KOPT-K1 (cell line): Measurements from ENCODE around the gene SEMA4G.
"Not testable (repeated sequence)": the region's sequence is repeated elsewhere in the genome, so short reads cannot be mapped to it uniquely, and the experiment has no call there.

Experiments
- H3K27ac ChIP-seq: fragments of 200-600 bp; sonication (generic); 2 replicates; pipeline ENCODE4 v1.5.1; 2016; ENCODE audit warnings: antibody characterized with exemption, mild to moderate bottlenecking, low read depth, low read length; ENCODE audit not compliant: poor library complexity, severe bottlenecking
- H3K36me3 ChIP-seq: fragments of 200-600 bp; sonication (generic); 2 replicates; pipeline ENCODE4 v1.5.1; 2017; ENCODE audit warnings: antibody characterized with exemption, mild to moderate bottlenecking, low read length, moderate library complexity; ENCODE audit not compliant: insufficient read depth
- H3K9me3 ChIP-seq: fragments of 200-600 bp; sonication (generic); 2 replicates; pipeline ENCODE4 v1.5.1; 2017; ENCODE audit warnings: antibody characterized with exemption, low read length, mild to moderate bottlenecking; ENCODE audit not compliant: insufficient read depth, poor library complexity, severe bottlenecking

The SEMA4G gene

DNA sequence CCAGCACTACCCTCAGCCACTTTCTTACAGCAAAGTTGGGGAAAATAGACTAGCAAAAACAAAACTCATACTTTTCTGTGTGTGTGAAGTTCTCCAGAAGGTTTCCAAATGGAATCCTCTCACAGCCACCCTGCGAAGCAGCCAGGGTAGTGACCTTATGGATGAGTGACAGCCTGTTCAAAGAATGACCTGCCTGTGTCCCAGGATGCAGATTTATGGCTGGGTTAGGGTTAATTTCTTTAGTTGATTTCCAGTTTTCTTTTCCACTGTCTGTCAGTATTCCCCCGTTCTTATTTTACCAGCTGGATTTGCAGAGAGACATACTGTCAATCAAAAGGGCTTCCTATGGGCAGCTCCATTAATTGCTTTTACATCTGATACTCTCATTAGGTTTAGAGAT is 2.4 kb upstream of the SEMA4G start:
- Histone ChIP-seq H3K9me3 (no peaks in the 10 kb centered on the region), H3K27ac (no peak overlapping the region), H3K36me3 (peaks cover 55% of the 10 kb centered on the region)

GRCh38 chr10:100967332-100967731 is 2.0 kb upstream of the SEMA4G start:
- no peak overlapping the region for H3K27ac ChIP-seq
- no peaks in the 10 kb centered on the region for H3K9me3 ChIP-seq
- H3K36me3 ChIP-seq = peaks cover 50% of the 10 kb centered on the region

GRCh38 chr10:100968062-100968736 is 1.1 kb upstream of the SEMA4G start:
- no peak overlapping the region for H3K27ac ChIP-seq
- peaks cover 42% of the 10 kb centered on the region for H3K36me3 ChIP-seq
- no peaks in the 10 kb centered on the region for H3K9me3 ChIP-seq

DNA sequence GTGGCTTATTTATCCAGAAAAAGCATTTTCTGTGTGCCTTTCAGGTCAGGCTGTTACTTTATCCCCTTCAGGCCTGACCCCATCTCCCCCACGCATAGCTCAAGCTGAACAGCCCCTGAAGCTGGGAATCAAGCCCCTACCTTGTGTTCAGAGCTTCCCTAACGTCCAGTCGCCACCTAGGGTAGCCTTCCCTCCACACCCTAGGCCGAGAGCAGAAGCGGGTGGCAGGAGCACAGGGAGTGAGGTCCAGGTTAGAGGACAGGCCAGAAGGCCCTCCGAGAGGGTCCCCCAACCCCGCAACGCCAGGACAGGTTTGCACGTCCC is 479 bp upstream of the SEMA4G start:
- Histone ChIP-seq H3K9me3 (no peaks in the 10 kb centered on the region), H3K27ac (no peak overlapping the region), H3K36me3 (peaks cover 35% of the 10 kb centered on the region)

DNA sequence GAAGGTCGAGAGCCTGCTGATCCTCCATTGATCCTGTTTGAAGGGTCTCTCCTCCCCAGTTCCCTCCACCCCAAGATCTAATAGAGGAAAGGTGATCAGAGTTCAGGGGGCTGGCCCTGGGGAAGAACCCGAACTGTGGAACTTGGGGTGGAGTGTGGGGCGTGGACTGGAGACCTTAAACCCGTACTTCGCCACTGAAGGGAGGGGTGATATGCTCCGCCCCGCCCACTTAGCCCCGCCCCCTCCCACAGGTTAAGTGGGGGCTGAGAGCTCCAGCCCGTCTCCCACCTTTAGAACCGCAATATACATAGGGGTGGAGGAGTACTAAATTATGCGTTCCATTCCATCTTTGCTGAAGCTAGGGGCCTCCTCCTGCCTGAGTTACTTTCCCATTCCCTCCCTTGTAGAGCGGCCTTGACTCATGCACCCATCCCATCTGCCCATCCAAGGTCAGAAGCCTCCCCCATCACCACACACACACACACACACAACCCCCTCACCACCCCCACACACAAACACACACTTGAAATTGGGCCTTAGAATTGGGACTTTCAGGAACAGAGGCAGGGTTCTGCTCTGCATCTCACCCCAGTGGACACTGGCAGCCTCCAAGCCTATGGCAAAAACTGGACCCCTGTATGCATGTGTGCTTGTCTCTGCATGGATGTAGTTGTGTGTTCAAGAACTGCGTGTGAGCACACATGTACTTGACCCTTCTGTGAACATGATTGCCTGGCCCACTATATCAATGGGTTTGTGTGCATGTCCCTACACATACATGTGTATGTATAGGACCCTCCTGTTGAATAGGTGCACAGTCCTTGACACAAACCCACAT is 991 bp downstream of the SEMA4G start:
- H3K27ac ChIP-seq = no peak overlapping the region

DNA sequence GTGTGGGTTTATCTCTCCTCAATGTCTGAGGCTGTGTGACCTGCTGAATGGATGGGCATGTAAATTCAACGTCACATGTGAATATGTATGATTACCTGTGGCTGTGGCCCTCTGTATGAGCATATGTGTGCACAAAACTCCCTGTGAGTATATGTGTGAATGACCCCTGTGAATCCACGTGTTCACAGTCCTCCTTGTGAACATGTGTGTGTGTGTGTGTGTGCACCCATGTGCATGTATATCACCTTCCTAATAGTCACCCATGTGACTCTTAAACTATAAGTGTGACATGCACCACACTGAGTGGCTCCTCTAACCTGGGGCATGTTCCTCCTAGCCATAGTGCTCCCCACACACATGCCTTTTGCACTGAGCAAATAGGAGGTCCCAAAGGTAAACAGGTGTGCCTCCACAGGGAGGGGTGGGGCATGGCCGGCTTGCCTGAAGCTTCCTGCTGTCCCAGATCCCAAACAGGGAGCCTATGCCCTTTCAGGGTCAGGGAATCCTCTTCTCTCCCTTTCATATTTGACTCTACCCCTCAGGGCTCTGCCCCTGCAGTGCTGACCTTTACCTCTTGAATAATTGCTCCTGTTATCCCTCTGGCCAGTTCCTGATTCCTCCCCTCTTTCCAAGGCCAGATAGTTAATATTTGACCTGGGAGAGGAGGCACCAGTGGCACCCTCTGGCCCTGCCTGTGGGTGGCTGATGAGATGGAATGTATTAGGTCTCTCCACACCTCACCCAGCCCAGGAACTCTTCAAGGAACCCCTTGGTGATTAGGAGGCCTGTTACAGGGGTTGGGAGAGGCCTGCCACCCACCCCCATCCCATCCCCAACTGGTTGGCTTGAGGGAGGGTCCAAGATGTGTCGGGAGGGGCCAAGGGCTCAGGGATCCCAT is 1.9 kb downstream of the SEMA4G start:
- Histone ChIP-seq H3K9me3 (no peaks in the 10 kb centered on the region), H3K27ac (no peak overlapping the region), H3K36me3 (peaks cover 13% of the 10 kb centered on the region)

More for the DNA sequence above, 991 bp downstream of the SEMA4G start:
- peaks cover 22% of the 10 kb centered on the region for H3K36me3 ChIP-seq
- no peaks in the 10 kb centered on the region for H3K9me3 ChIP-seq

GRCh38 chr10:100972115-100972903 is 3.0 kb downstream of the SEMA4G start:
- Histone ChIP-seq H3K27ac (no peak overlapping the region), H3K36me3 (0 out of 2 replicates have a peak, but pooled peaks cover 2% of the 10 kb centered on the region), H3K9me3 (no peaks in the 10 kb centered on the region)

DNA sequence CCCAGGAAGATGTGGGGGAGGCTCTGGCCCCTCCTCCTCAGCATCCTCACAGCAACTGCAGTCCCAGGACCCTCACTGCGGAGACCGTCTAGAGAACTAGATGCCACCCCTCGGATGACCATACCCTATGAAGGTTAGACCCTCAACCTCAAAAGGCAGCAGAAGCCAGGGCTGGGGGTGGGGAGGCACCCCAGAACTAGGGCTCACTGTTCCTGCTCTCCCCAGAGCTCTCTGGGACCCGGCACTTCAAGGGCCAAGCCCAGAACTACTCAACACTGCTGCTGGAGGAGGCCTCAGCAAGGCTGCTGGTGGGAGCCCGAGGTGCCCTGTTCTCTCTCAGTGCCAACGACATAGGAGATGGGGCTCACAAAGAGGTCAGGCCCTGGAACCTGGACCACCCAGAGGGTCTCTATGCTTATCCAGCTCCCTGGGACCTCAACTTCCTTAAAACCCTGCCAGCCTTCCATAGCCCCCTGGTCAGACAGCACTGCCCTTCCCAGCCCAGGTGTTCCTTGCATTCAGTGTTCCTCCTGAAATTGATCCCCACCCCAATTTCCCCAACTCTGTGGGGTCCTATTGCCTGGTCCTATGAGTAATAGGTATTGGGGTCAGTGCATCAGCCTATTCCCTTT is 3.7 kb downstream of the SEMA4G start:
- H3K9me3 ChIP-seq = no peaks in the 10 kb centered on the region
- H3K36me3 ChIP-seq = no peaks in the 10 kb centered on the region
- no peak overlapping the region for H3K27ac ChIP-seq

- not testable (repeated sequence) for H3K36me3 ChIP-seq, H3K27ac ChIP-seq, H3K9me3 ChIP-seq
These were observed 6.1 kb downstream of the SEMA4G start for GRCh38 chr10:100975397-100975796.

GRCh38 chr10:100976906-100977305 is 7.6 kb downstream of the SEMA4G start:
- Histone ChIP-seq H3K9me3 (no peaks in the 10 kb centered on the region), H3K36me3 (peaks cover 20% of the 10 kb centered on the region; the same call in 1 of the 2 replicates), H3K27ac (no peak overlapping the region)

DNA sequence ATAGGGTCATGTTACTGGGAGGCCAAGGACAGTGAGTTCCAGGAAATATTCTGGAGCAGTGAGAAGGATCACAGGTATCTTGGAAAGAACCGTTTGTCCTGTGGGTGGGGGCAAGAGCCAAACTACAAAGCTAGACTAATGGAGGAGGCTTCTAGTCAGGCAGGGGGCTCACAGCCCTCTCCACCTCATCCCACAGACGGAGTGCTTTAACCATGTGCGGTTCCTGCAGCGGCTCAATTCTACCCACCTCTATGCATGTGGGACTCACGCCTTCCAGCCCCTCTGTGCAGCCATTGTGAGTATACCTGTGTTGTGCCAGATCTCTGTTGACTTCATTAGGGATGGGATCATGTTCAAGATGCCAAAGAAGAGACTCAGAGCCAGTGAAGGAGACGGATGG is 8.1 kb downstream of the SEMA4G start:
- no peak overlapping the region for H3K27ac ChIP-seq
- no peaks in the 10 kb centered on the region for H3K9me3 ChIP-seq
- peaks cover 21% of the 10 kb centered on the region; the same call in 1 of the 2 replicates for H3K36me3 ChIP-seq

- Histone ChIP-seq H3K9me3 (no peaks in the 10 kb centered on the region), H3K27ac (no peak overlapping the region), H3K36me3 (peaks cover 30% of the 10 kb centered on the region; the same call in 1 of the 2 replicates)
These were observed 9.0 kb downstream of the SEMA4G start for GRCh38 chr10:100978121-100978900.

DNA sequence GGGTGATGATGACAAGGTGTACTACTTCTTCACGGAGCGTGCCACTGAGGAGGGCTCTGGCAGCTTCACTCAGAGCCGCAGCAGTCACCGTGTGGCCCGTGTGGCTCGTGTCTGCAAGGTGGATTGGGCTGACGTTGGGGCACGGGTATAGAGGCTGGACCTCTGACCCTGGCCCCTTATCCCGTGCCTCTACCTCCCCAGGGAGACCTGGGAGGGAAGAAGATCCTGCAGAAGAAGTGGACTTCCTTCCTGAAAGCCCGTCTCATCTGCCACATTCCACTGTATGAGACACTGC is 9.5 kb downstream of the SEMA4G start:
- peaks cover 30% of the 10 kb centered on the region; the same call in 1 of the 2 replicates for H3K36me3 ChIP-seq

More for the DNA sequence above, 9.5 kb downstream of the SEMA4G start:
- no peaks in the 10 kb centered on the region for H3K9me3 ChIP-seq
- no peak overlapping the region for H3K27ac ChIP-seq
